Stimulated activated naive CD8-positive, alpha-beta T cell treated with anti-CD3 and anti-CD28 coated beads, Interleukin-15, Interleukin-2, amounts not matched to agents 100 ng/mL and 50 ng/mL, for 24 hours (primary cell): Measurements from ENCODE around the gene FUZ.

Experiments used
- H3K27ac Mint-ChIP-seq: one replicate; pipeline ENCODE4 v1.8.0; 2021; ENCODE audit warnings: mild to moderate bottlenecking, mixed read lengths
- H3K27me3 Mint-ChIP-seq: one replicate; pipeline ENCODE4 v1.8.0; 2021; ENCODE audit warnings: mixed read lengths
- H3K36me3 Mint-ChIP-seq: one replicate; pipeline ENCODE4 v1.8.0; 2021; ENCODE audit warnings: low read depth, mixed read lengths
- H3K4me1 Mint-ChIP-seq: one replicate; pipeline ENCODE4 v1.8.0; 2021; ENCODE audit warnings: low read depth, mixed read lengths
- H3K4me3 Mint-ChIP-seq: one replicate; pipeline ENCODE4 v1.8.0; 2021; ENCODE audit warnings: mild to moderate bottlenecking, mixed read lengths
- H3K9me3 Mint-ChIP-seq: one replicate; pipeline ENCODE4 v1.8.0; 2021; ENCODE audit warnings: mixed read lengths

The FUZ gene

DNA sequence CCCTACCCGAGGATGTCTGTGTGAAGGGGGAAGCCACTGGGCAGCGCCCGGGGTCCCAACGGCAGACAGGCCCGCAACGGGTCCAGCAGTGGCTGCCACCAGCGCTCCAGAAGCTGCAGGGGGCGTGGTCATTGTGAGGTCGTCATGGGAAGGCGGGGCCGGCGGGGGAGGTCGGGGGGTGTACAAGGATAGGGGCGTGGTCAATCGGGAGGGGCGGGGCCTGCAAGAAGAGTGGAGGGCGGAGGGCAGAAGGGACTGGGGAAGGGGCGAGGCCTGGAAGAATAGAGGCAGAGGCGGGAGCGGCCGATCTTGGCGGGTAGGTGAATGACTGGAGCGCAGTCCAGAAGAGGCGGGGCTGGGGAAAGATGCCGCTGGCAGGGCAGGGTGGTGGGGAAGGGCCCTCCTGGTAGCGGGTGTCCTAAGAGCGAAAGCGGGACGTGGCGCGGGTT, 4.4 kb downstream of the FUZ start:
- Mint-ChIP-seq H3K4me3 (peak overlapping the region; percentile 81), H3K27ac (no peak overlapping the region), H3K9me3 (no peaks in the 10 kb centered on the region), H3K36me3 (peaks cover 8% of the 10 kb centered on the region), H3K27me3 (no peaks in the 10 kb centered on the region), H3K4me1 (peaks cover 39% of the 10 kb centered on the region)

DNA sequence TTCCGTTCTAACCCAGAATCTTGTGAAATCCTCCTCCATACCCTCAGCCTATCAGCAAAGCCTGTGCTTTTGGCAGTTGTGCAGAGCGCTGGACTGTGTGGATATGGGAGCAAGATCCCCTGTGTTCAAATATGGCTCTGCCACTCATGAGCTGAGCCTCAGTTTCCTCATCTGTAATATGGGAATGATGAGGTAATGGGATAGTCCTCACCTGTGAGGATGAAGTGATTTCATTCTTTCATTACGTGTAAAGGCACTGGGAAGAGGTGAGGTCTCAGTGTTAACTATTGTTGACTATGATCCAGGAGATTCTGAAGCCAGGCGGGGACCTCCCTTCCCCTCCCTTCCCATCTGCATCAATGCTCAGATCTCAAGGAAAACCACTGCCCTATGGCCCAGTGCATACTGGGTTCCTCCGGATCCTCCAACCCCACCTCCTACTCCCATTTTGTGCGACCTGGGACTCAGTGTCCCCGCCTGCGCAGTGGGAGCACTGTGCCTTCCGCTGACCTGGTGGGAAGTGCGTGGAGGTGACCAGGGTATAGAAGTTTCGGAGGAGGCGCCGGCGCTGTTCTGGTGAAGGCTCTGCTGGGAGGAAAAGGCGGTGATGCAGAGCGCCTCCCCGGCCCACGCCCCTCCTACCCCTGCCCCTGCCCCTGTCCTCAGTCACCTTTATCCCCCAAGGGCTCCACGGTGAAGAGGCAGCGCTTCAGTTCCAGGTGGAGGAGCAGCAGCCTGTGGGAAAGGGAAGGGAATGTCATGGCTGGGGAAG, 5.0 kb downstream of the FUZ start:
- no peak overlapping the region for H3K27ac Mint-ChIP-seq
- no peaks in the 10 kb centered on the region for H3K27me3 Mint-ChIP-seq

DNA sequence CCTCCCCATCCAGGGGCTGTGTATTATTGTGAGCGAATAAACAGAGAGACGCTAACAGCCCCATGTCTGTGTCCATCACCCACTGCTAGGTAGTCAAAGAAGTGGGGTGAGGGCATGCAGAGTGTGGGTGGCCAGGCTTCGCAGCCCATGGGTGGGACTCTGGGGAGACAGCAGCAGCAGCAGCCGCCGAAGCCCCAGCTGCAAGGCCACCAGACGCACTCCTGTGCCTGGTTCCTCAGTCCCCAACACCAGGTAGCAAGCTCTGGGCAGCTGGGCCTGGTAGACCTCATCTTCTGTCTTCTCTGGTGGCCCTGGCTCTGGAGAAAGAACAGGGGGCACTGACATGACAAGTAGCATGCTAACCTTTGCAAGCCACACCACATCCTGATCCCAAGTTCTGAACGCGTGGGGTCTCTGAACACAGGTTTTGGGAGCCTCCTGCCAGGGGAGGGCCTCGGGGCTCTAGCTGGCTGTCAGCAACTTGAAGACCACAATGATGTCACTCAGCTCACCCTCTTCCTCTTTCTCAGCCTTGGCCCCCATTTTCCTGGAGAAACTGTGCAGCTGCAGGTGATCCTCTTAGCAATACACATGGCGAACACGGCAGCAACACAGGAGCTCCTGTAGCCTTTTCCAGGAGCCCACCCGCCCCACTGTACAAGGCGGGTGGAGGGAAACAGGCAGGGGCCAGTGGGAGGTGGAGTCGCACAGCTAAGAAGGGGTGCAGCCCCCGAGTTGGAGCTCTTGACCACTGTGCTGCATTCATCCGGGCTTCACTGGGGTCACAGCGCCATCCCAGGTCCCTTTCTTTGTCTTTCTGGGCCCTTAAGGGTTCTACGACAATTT, 5.8 kb downstream of the FUZ start:
- Mint-ChIP-seq H3K27ac (peak overlapping the region; percentile 58), H3K9me3 (no peaks in the 10 kb centered on the region), H3K4me3 (no peak overlapping the region)

More for the DNA sequence above, 5.0 kb downstream of the FUZ start:
- Mint-ChIP-seq H3K9me3 (no peaks in the 10 kb centered on the region), H3K4me3 (no peak overlapping the region), H3K36me3 (peaks cover 14% of the 10 kb centered on the region), H3K4me1 (peaks cover 33% of the 10 kb centered on the region)

DNA sequence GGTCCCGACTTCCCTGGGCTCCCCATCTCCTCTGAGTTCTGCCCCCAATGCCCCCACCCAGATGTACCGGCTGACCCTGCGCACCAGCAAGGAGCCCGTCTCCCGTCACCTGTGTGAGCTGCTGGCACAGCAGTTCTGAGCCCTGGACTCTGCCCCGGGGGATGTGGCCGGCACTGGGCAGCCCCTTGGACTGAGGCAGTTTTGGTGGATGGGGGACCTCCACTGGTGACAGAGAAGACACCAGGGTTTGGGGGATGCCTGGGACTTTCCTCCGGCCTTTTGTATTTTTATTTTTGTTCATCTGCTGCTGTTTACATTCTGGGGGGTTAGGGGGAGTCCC, 6.5 kb downstream of the FUZ start:
- Mint-ChIP-seq H3K4me1 (peaks cover 26% of the 10 kb centered on the region), H3K27me3 (no peaks in the 10 kb centered on the region), H3K4me3 (no peak overlapping the region), H3K36me3 (peaks cover 18% of the 10 kb centered on the region), H3K9me3 (no peaks in the 10 kb centered on the region), H3K27ac (peak overlapping the region; percentile 46)

More for the DNA sequence above, 5.8 kb downstream of the FUZ start:
- H3K4me1 Mint-ChIP-seq: peaks cover 30% of the 10 kb centered on the region
- H3K36me3 Mint-ChIP-seq: peaks cover 18% of the 10 kb centered on the region
- H3K27me3 Mint-ChIP-seq: no peaks in the 10 kb centered on the region

DNA sequence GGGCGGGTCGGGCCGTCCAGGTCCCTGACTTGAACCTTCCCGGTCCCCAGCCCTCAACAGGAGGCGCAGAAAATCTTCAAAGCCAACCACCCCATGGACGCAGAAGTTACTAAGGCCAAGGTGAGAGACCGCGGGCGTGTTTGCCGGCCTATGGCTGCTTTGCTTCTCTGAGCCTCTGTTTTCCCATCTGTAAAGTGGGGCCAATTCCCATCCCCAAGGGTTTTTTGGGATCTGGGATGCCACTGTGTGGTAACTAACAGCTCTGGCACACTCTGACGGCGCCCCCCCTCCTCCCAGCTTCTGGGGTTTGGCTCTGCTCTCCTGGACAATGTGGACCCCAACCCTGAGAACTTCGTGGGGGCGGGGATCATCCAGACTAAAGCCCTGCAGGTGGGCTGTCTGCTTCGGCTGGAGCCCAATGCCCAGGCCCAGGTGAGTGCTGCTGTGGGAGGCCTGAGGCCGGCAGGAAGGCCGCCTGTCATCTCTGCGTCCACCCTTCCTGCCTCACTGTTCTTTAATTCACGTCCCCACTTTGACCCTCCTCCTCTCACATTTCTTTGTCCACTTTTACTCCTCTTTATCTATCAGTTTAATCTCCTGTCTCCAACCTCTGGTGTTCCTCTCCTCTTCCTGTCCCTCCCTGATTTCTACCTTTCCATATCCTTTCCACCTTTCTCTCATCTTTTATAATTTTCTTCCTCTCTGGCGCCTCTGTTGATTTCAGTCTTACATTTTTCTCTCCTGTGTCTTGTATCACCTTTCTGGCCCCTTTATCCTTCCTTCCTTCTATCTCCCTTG, 7.1 kb downstream of the FUZ start:
- no peaks in the 10 kb centered on the region for H3K27me3 Mint-ChIP-seq
- peaks cover 18% of the 10 kb centered on the region for H3K36me3 Mint-ChIP-seq
- H3K27ac Mint-ChIP-seq: peak overlapping the region; percentile 46
- H3K4me3 Mint-ChIP-seq: no peak overlapping the region
- peaks cover 26% of the 10 kb centered on the region for H3K4me1 Mint-ChIP-seq
- H3K9me3 Mint-ChIP-seq: no peaks in the 10 kb centered on the region

DNA sequence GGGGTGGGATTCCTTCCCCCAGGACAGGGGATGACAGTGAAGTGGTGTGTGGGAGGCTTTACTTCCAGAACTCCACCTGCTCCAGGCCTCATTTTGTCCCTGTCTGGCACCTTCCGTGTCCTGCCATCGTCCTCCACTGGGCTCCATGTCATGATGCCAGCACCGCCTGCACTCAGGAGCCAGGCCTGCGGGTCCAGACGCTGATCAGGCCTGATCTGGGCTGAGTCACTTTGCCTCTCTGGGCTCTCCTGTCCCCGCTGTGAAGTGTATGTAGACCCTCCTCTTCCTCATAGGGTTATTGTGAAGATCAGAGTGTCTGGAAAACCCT, 9.6 kb downstream of the FUZ start:
- no peaks in the 10 kb centered on the region for H3K27me3 Mint-ChIP-seq
- no peak overlapping the region for H3K27ac Mint-ChIP-seq

DNA sequence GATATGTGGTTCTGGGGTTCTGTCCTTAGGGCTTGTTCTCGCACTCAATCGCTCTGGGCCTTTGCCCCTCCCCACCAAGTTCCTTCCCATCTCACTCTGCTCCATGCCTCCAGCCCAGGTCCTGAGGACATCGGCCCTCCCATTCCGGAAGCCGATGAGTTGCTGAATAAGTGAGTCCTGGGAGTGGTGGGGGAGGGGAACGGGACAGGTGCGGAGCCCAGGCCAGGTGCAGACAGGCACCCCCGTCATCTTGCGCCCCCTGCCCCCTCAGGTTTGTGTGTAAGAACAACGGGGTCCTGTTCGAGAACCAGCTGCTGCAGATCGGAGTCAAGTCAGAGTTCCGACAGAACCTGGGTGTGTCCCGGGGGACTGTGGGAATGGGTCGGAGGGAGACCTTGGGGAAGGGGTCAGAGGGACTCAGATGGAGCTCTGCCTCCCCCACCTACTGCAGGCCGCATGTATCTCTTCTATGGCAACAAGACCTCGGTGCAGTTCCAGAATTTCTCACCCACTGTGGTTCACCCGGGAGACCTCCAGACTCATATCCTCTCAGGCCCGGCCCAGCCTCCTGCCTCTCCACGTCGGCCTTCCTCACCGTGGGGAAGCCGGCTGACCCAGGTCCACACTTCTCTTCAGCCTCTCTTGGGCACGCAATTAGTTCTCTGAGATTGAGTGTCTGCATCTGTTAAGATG, 10.1 kb downstream of the FUZ start:
- no peaks in the 10 kb centered on the region for H3K9me3 Mint-ChIP-seq

More for the DNA sequence above, 9.6 kb downstream of the FUZ start:
- H3K36me3 Mint-ChIP-seq: peaks cover 22% of the 10 kb centered on the region
- no peak overlapping the region for H3K4me3 Mint-ChIP-seq
- H3K9me3 Mint-ChIP-seq: no peaks in the 10 kb centered on the region
- peaks cover 13% of the 10 kb centered on the region for H3K4me1 Mint-ChIP-seq

DNA sequence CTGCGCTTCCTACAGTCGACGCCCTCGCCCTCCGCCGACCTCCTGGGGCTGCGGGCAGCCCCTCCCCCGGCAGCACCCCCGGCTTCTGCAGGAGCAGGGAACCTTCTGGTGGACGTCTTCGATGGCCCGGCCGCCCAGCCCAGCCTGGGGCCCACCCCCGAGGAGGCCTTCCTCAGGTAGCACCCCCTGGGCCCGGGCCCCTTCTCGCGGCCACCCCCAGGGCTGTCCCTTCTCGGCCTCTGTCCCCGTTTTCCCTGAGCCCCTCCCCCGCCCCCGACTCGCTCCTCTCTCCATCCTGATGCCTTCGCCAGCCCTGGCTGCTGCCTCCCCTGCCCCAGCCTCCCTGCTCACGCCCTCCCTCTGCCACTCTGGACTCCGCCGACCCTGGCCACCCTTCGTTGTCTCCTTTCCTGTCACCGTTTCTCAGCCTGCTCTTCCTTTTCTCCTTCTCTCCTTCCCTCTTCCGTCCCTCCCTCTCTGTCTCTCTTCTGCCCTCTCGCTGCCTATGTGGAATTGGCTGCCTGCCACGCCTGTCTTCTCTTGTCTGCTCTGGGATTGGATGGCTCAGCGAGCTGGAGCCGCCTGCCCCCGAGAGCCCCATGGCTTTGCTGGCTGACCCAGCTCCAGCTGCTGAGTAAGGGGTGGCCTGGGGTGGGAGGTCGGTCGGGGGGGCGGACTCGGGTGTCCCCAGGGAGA, 11.0 kb downstream of the FUZ start:
- Mint-ChIP-seq H3K36me3 (peaks cover 22% of the 10 kb centered on the region), H3K4me3 (no peak overlapping the region), H3K4me1 (peaks cover under 1% of the 10 kb centered on the region), H3K27me3 (no peaks in the 10 kb centered on the region), H3K9me3 (no peaks in the 10 kb centered on the region), H3K27ac (no peak overlapping the region)

More for the DNA sequence above, 10.1 kb downstream of the FUZ start:
- Mint-ChIP-seq H3K4me3 (no peak overlapping the region), H3K36me3 (peaks cover 22% of the 10 kb centered on the region), H3K27ac (no peak overlapping the region), H3K27me3 (no peaks in the 10 kb centered on the region), H3K4me1 (peaks cover 9% of the 10 kb centered on the region)

DNA sequence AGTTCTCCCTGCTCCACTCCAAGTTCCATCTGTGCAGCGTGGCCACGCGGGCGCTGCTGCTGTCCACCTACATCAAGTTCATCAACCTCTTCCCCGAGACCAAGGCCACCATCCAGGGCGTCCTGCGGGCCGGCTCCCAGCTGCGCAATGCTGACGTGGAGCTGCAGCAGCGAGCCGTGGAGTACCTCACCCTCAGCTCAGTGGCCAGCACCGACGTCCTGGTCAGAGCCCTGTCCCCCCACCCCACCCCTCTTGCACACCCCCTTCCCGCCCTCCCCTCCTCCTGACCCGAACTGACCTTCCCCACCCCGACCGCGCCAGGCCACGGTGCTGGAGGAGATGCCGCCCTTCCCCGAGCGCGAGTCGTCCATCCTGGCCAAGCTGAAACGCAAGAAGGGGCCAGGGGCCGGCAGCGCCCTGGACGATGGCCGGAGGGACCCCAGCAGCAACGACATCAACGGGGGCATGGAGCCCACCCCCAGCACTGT, 11.6 kb downstream of the FUZ start:
- H3K36me3 Mint-ChIP-seq: peaks cover 24% of the 10 kb centered on the region
- no peaks in the 10 kb centered on the region for H3K4me1 Mint-ChIP-seq
- no peaks in the 10 kb centered on the region for H3K27me3 Mint-ChIP-seq
- no peak overlapping the region for H3K4me3 Mint-ChIP-seq
- H3K27ac Mint-ChIP-seq: no peak overlapping the region
- H3K9me3 Mint-ChIP-seq: no peaks in the 10 kb centered on the region

DNA sequence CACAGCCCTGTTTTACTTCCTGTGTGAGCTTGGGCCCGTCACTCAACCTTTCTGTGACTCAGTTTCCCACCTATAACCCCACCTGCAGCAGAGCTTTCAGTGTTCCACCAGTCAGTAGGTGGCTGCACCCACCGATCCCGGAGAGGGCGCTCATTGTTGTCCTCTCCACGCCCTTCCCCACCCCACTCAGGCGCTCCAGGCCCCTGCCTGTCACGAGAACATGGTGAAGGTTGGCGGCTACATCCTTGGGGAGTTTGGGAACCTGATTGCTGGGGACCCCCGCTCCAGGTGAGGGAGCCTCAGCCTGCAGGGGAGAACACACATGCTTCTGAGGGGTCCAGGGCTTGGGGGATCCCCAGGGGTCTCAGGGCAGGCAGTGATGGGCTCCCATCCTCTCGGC, 12.3 kb downstream of the FUZ start:
- H3K36me3 Mint-ChIP-seq: peaks cover 23% of the 10 kb centered on the region
- H3K4me3 Mint-ChIP-seq: no peak overlapping the region
- no peaks in the 10 kb centered on the region for H3K4me1 Mint-ChIP-seq
- H3K9me3 Mint-ChIP-seq: no peaks in the 10 kb centered on the region
- no peak overlapping the region for H3K27ac Mint-ChIP-seq
- H3K27me3 Mint-ChIP-seq: no peaks in the 10 kb centered on the region

DNA sequence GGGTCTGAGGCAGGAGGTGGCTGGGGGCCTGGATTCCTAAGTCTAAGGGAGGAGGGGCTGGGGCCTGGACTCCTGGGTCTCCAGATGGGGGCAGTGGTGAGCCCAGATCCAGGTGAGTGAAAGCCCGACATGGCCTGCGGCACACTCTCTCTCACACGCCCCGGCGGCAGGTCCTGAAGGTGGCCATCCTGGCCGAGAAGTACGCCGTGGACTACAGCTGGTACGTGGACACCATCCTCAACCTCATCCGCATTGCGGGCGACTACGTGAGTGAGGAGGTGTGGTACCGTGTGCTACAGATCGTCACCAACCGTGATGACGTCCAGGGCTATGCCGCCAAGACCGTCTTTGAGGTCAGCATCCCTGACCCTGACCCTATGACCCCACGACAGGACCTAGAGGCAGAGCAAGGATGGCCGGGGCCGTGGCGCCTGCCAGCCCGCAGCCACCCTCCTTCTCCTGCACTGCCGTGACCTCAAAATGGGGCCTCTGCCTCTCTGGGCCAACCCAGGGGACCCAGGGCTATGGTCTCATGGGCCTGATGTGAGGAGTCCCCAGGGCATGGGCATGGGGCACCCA, 13.2 kb downstream of the FUZ start:
- no peak overlapping the region for H3K27ac Mint-ChIP-seq
- H3K4me1 Mint-ChIP-seq: no peaks in the 10 kb centered on the region

DNA sequence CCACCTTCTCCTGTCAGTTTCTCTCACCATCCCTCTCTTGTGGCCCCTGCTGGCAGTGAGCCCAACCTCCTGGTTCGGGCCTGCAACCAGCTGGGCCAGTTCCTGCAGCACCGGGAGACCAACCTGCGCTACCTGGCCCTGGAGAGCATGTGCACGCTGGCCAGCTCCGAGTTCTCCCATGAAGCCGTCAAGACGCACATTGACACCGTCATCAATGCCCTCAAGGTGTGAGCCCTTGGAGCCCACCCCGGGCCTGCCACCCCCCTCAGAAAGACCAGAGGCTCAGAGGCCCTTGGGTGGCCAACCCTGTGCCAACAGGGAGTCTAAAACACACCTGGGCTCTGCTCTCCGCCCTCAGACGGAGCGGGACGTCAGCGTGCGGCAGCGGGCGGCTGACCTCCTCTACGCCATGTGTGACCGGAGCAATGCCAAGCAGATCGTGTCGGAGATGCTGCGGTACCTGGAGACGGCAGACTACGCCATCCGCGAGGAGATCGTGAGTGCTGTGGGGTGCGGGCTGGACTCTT, 13.8 kb downstream of the FUZ start:
- Mint-ChIP-seq H3K27me3 (no peaks in the 10 kb centered on the region), H3K4me3 (no peak overlapping the region), H3K36me3 (peaks cover 37% of the 10 kb centered on the region), H3K9me3 (no peaks in the 10 kb centered on the region), H3K4me1 (no peaks in the 10 kb centered on the region), H3K27ac (no peak overlapping the region)

More for the DNA sequence above, 13.2 kb downstream of the FUZ start:
- Mint-ChIP-seq H3K27me3 (no peaks in the 10 kb centered on the region), H3K36me3 (peaks cover 31% of the 10 kb centered on the region), H3K4me3 (no peak overlapping the region), H3K9me3 (no peaks in the 10 kb centered on the region)

DNA sequence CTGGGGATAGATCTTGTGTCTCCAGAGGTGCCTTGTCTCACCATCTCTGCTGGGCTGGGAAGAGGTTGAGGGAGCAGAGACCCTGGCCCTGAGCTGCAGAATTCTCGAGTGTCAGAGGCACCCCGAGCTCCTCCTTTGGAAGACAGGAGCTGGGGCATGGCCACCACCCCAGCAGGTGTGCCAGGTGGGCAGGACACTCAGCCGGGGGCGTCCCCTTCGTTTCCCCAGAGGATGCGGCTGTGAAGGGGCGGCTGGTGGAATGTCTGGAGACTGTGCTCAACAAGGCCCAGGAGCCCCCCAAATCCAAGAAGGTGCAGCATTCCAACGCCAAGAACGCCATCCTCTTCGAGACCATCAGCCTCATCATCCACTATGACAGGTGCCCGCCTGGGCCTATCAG, 14.5 kb downstream of the FUZ start:
- H3K27me3 Mint-ChIP-seq: no peaks in the 10 kb centered on the region

More for the DNA sequence above, 14.5 kb downstream of the FUZ start:
- no peaks in the 10 kb centered on the region for H3K9me3 Mint-ChIP-seq
- H3K27ac Mint-ChIP-seq: no peak overlapping the region
- H3K4me1 Mint-ChIP-seq: peaks cover 2% of the 10 kb centered on the region
- no peak overlapping the region for H3K4me3 Mint-ChIP-seq
- peaks cover 37% of the 10 kb centered on the region for H3K36me3 Mint-ChIP-seq
